Vagina (tissue), 2 donors: Measurements from ENCODE around the gene TNS1. TPM values are rescaled to one million over a fixed set of nuclear protein-coding genes. Genes with fewer than 3 reads are reported as not detected.
A peak's percentile ranks its signal among the peaks of the same experiment; 100 is the strongest.

ENCODE experiments used
- DNase-seq, 2 donors: peaks; one replicate each; pipeline ENCODE4 v3.0.0-alpha.2; 2017; ENCODE audit errors: extremely low spot score in 2 of 2
- H3K27ac ChIP-seq: fragments of 200-600 bp; sonication (generic); one replicate; pipeline ENCODE4 v1.5.1; 2019
- H3K27me3 ChIP-seq: fragments of 200-600 bp; sonication (generic); one replicate; pipeline ENCODE4 v1.5.1; 2019
- H3K36me3 ChIP-seq, 2 donors: fragments of 200-600 bp; sonication (generic); one replicate each; pipeline ENCODE4 v1.5.1; 2017 to 2019
- H3K4me1 ChIP-seq: fragments of 200-600 bp; sonication (generic); one replicate; pipeline ENCODE4 v1.5.1; 2019
- H3K4me3 ChIP-seq, 2 donors: fragments of 200-600 bp; sonication (generic); 1 replicate in 1 of 2; 2 replicates in 1 of 2; pipeline ENCODE4 v1.5.1; 2016 to 2019
- H3K9me3 ChIP-seq: fragments of 200-600 bp; sonication (generic); one replicate; pipeline ENCODE4 v1.5.1; 2019
- CTCF ChIP-seq, 3 experiments: fragments of 450-650 bp in 2 of 3; fragments of 200-600 bp in 1 of 3; sonication (generic) in 1 of 3; IDR thresholded peaks; one replicate each; pipeline ENCODE4 v1.5.1; 2017 to 2019; ENCODE audit warnings: antibody characterized with exemption in 3 of 3, mild to moderate bottlenecking in 2 of 3, moderate library complexity in 2 of 3
- POLR2A ChIP-seq, 2 donors: fragments of 450-650 bp; IDR thresholded peaks; one replicate each; pipeline ENCODE4 v1.6.1; 2017; ENCODE audit warnings: antibody characterized with exemption in 2 of 2, mild to moderate bottlenecking in 2 of 2, moderate library complexity in 2 of 2
- POLR2AphosphoS5 ChIP-seq, 2 donors: sonication (generic); formaldehyde crosslinking; IDR thresholded peaks; one replicate each; pipeline ENCODE4 v1.9.0; 2017; ENCODE audit warnings: antibody characterized with exemption in 2 of 2, mild to moderate bottlenecking in 2 of 2, low read depth in 1 of 2; ENCODE audit not compliant: insufficient read depth in 1 of 2
- intact Hi-C: fragments of 100-400 bp; cut with DNase I; formaldehyde crosslinking; loops from one replicate; pipeline ENCODE4 v1.15.1; 2023
- total RNA-seq: library from RNA; depleted of rRNA; stranded (reverse); fragments of >200 nt; gene quantifications from one replicate; pipeline ENCODE4 v1.2.3, GENCODE V29; 2016

TNS1 gene
- total RNA-seq, 1 donor from 2014 or later: 216 TPM

- DNase-seq: no peak
- peaks cover 71% of the 10 kb centered on the region for H3K4me1 ChIP-seq
- no peaks in the 10 kb centered on the region for H3K27me3 ChIP-seq
- peak overlapping the region; percentile 3 for H3K27ac ChIP-seq
- no peaks in the 10 kb centered on the region for H3K9me3 ChIP-seq
- intact Hi-C loops: no loop called here
- TF ChIP-seq POLR2AphosphoS5 (IDR thresholded peaks at IDR 0.05; ENCODE audit: insufficient read depth in 1 of 2, low read depth in 1 of 2): no peak
- no peak for TF ChIP-seq CTCF (IDR thresholded peaks at IDR 0.05)
- no peak for TF ChIP-seq POLR2A (IDR thresholded peaks at IDR 0.05)
- no peak overlapping the region for H3K4me3 ChIP-seq
- H3K36me3 ChIP-seq: peaks cover 0 to 32% of the 10 kb centered on the region in 2 donors
Measured at GRCh38 chr2:217847115-217847514, 155.7 kb downstream of the TNS1 start.

- Histone ChIP-seq H3K4me1 (peaks cover 68% of the 10 kb centered on the region), H3K4me3 (no peak overlapping the region), H3K9me3 (no peaks in the 10 kb centered on the region), H3K27ac (peak overlapping the region; percentile 3), H3K27me3 (no peaks in the 10 kb centered on the region), H3K36me3 (peaks cover 0 to 32% of the 10 kb centered on the region in 2 donors)
- intact Hi-C loops: no loop called here
- peak in 1 of 2 donors; percentile 43 for TF ChIP-seq POLR2AphosphoS5 (IDR thresholded peaks at IDR 0.05; ENCODE audit: insufficient read depth in 1 of 2, low read depth in 1 of 2)
- no peak for TF ChIP-seq POLR2A (IDR thresholded peaks at IDR 0.05)
- no peak for DNase-seq
Measured at GRCh38 chr2:217846321-217846743, 156.5 kb downstream of the TNS1 start.

- Histone ChIP-seq H3K36me3 (peaks cover 0 to 34% of the 10 kb centered on the region in 2 donors), H3K27ac (no peak overlapping the region), H3K4me1 (peaks cover 65% of the 10 kb centered on the region), H3K27me3 (no peaks in the 10 kb centered on the region), H3K4me3 (no peak overlapping the region), H3K9me3 (no peaks in the 10 kb centered on the region)
- intact Hi-C loops: no loop called here
- no peak for DNase-seq
- TF ChIP-seq POLR2A (IDR thresholded peaks at IDR 0.05): no peak
- TF ChIP-seq POLR2AphosphoS5 (IDR thresholded peaks at IDR 0.05; ENCODE audit: insufficient read depth in 1 of 2, low read depth in 1 of 2): no peak
- no peak for TF ChIP-seq CTCF (IDR thresholded peaks at IDR 0.05)
Measured at GRCh38 chr2:217845301-217845700, 157.5 kb downstream of the TNS1 start.

- no peak for DNase-seq
- H3K4me1 ChIP-seq: peaks cover 65% of the 10 kb centered on the region
- H3K27ac ChIP-seq: no peak overlapping the region
- H3K36me3 ChIP-seq: peaks cover 0 to 40% of the 10 kb centered on the region in 2 donors
- H3K9me3 ChIP-seq: no peaks in the 10 kb centered on the region
- intact Hi-C loops: no loop called here
- H3K27me3 ChIP-seq: no peaks in the 10 kb centered on the region
- H3K4me3 ChIP-seq: no peak overlapping the region
- TF ChIP-seq POLR2AphosphoS5 (IDR thresholded peaks at IDR 0.05; ENCODE audit: insufficient read depth in 1 of 2, low read depth in 1 of 2) (no peak), CTCF (IDR thresholded peaks at IDR 0.05) (no peak), POLR2A (IDR thresholded peaks at IDR 0.05) (no peak)
Measured at GRCh38 chr2:217844696-217845095, 158.1 kb downstream of the TNS1 start.

GRCh38 chr2:217843324-217843723 is 159.5 kb downstream of the TNS1 start:
- Histone ChIP-seq H3K27ac (no peak overlapping the region), H3K36me3 (peaks cover 0 to 36% of the 10 kb centered on the region in 2 donors), H3K4me3 (no peak overlapping the region), H3K27me3 (no peaks in the 10 kb centered on the region), H3K4me1 (peaks cover 69% of the 10 kb centered on the region), H3K9me3 (no peaks in the 10 kb centered on the region)
- TF ChIP-seq CTCF (IDR thresholded peaks at IDR 0.05) (no peak), POLR2A (IDR thresholded peaks at IDR 0.05) (no peak), POLR2AphosphoS5 (IDR thresholded peaks at IDR 0.05; ENCODE audit: insufficient read depth in 1 of 2, low read depth in 1 of 2) (no peak)
- no peak for DNase-seq
- intact Hi-C loops: no loop called here
